NB4 (cell line): Measurements from ENCODE around the gene ARMC5.

Source experiments
- CTCF ChIP-seq: IDR thresholded peaks from one replicate; pipeline ENCODE4 v1.5.1; 2012; ENCODE audit warnings: low read depth, low read length
- POLR2A ChIP-seq: IDR thresholded peaks from 2 replicates; pipeline ENCODE4 v1.6.1; 2011; ENCODE audit warnings: mild to moderate bottlenecking; ENCODE audit not compliant: insufficient read length; ENCODE audit errors: extremely low read depth

GRCh38 chr16:31479751-31480150, 20.4 kb downstream of the ARMC5 start:
- no peak for TF ChIP-seq CTCF
- TF ChIP-seq POLR2A = no peak
